Suprapubic skin (tissue), 4 donors: Measurements from ENCODE around the gene TRUB2.
"Not testable (repeated sequence)": the region's sequence is repeated elsewhere in the genome, so short reads cannot be mapped to it uniquely, and the experiment has no call there.

Experiments used
- CTCF ChIP-seq, 2 donors: fragments of 200-600 bp in 1 of 2; fragments of 450-650 bp in 1 of 2; sonication (generic) in 1 of 2; IDR thresholded peaks; one replicate each; pipeline ENCODE4 v1.5.1; 2016 to 2019; ENCODE audit warnings: antibody characterized with exemption in 2 of 2, mild to moderate bottlenecking in 1 of 2, moderate library complexity in 1 of 2
- POLR2A ChIP-seq, 2 donors: fragments of 450-650 bp; IDR thresholded peaks; one replicate each; pipeline ENCODE4 v1.6.1; 2017; ENCODE audit warnings: antibody characterized with exemption in 2 of 2, mild to moderate bottlenecking in 2 of 2, moderate library complexity in 2 of 2
- POLR2AphosphoS5 ChIP-seq, 3 donors: sonication (generic); formaldehyde crosslinking; IDR thresholded peaks; one replicate each; pipeline ENCODE4 v1.6.1; 2017; ENCODE audit warnings: antibody characterized with exemption in 3 of 3

GRCh38 chr9:128279088-128280073 lies 42.9 kb downstream of the TRUB2 start:
- TF ChIP-seq CTCF, POLR2AphosphoS5, POLR2A (IDR thresholded peaks at IDR 0.05): not testable (repeated sequence)
